ENCODE data around the gene ENDOV. TPM values are rescaled to one million over a fixed set of nuclear protein-coding genes. Genes with fewer than 3 reads are reported as not detected.

The ENDOV gene
- total and polyA plus RNA-seq, 4 donors = 5.7 to 11.9 (median 8.3) TPM

GRCh38 chr17:80382446-80382845 lies 32.5 kb upstream of the ENDOV start:
- Histone ChIP-seq H3K27ac (ENCODE audit: low read depth in 1 of 2, low read length in 2 of 2) (no peak overlapping the region), H3K36me3 (ENCODE audit: control insufficient read depth in 4 of 4, insufficient read depth in 3 of 4, low read depth in 1 of 4, low read length in 3 of 4) (peaks cover 14 to 97% (median 83%) of the 10 kb centered on the region in 4 donors), H3K4me1 (ENCODE audit: control insufficient read depth in 4 of 4, insufficient read depth in 4 of 4, low read length in 3 of 4) (no peaks in the 10 kb centered on the region), H3K9ac (ENCODE audit: low read depth in 1 of 2, low read length in 2 of 2) (no peak overlapping the region), H3K27me3 (ENCODE audit: control insufficient read depth in 4 of 4, insufficient read depth in 4 of 4, low read length in 3 of 4) (no peaks in the 10 kb centered on the region), H3K4me3 (ENCODE audit: low read depth in 1 of 3, low read length in 3 of 3) (no peak overlapping the region), H3K9me3 (ENCODE audit: control insufficient read depth in 4 of 4, low read length in 3 of 4) (no peaks in the 10 kb centered on the region)
- 98% methylated on average over 3 of the region's 3 CpGs for WGBS
- no peak for TF ChIP-seq FOXA2 (IDR thresholded peaks at IDR 0.05)
- no peak for TF ChIP-seq RXRA (IDR thresholded peaks at IDR 0.05)
- TF ChIP-seq ZBTB33 (IDR thresholded peaks at IDR 0.05) = no peak
- TF ChIP-seq FOXA1 (IDR thresholded peaks at IDR 0.05) = no peak
- TF ChIP-seq GABPA (IDR thresholded peaks at IDR 0.05 in 1 of 2, conservative IDR thresholded peaks at IDR 0.05 in 1 of 2) = no peak
- no peak for TF ChIP-seq MAX (IDR thresholded peaks at IDR 0.05)
- TF ChIP-seq NR2F2 (IDR thresholded peaks at IDR 0.05) = no peak
- DNase-seq (ENCODE audit: low spot score) = no peak

GRCh38 chr17:80382956-80383355 lies 32.0 kb upstream of the ENDOV start:
- H3K27me3 ChIP-seq (ENCODE audit: control insufficient read depth in 4 of 4, insufficient read depth in 4 of 4, low read length in 3 of 4) = no peaks in the 10 kb centered on the region
- TF ChIP-seq RXRA (IDR thresholded peaks at IDR 0.05) = no peak
- TF ChIP-seq GABPA (IDR thresholded peaks at IDR 0.05 in 1 of 2, conservative IDR thresholded peaks at IDR 0.05 in 1 of 2) = no peak
- TF ChIP-seq MAX (IDR thresholded peaks at IDR 0.05) = no peak
- TF ChIP-seq REST (IDR thresholded peaks at IDR 0.05) = no peak
- TF ChIP-seq ATF3 (IDR thresholded peaks at IDR 0.05) = no peak
- TF ChIP-seq RAD21 (IDR thresholded peaks at IDR 0.05) = no peak
- TF ChIP-seq CTCF (IDR thresholded peaks at IDR 0.05; ENCODE audit: low read depth, low read length, missing input control) = no peak
- no peak for TF ChIP-seq FOXA1 (IDR thresholded peaks at IDR 0.05)
- TF ChIP-seq HNF4A (conservative IDR thresholded peaks at IDR 0.05) = no peak
- no peak for TF ChIP-seq YY1 (IDR thresholded peaks at IDR 0.05)
- TF ChIP-seq SP1 (IDR thresholded peaks at IDR 0.05) = no peak
- peaks cover 13 to 95% (median 81%) of the 10 kb centered on the region in 4 donors for H3K36me3 ChIP-seq (ENCODE audit: control insufficient read depth in 4 of 4, insufficient read depth in 3 of 4, low read depth in 1 of 4, low read length in 3 of 4)
- H3K4me1 ChIP-seq (ENCODE audit: control insufficient read depth in 4 of 4, insufficient read depth in 4 of 4, low read length in 3 of 4) = no peaks in the 10 kb centered on the region
- 95% methylated on average over 8 of the region's 8 CpGs for WGBS
- no peak overlapping the region for H3K27ac ChIP-seq (ENCODE audit: low read depth in 1 of 2, low read length in 2 of 2)
- no peak overlapping the region for H3K4me3 ChIP-seq (ENCODE audit: low read depth in 1 of 3, low read length in 3 of 3)
- no peak overlapping the region for H3K9ac ChIP-seq (ENCODE audit: low read depth in 1 of 2, low read length in 2 of 2)
- H3K9me3 ChIP-seq (ENCODE audit: control insufficient read depth in 4 of 4, low read length in 3 of 4) = no peaks in the 10 kb centered on the region
- no peak for DNase-seq (ENCODE audit: low spot score)

Data from liver (tissue), 9 donors.